Mucosa of rectum (tissue), 2 donors: ENCODE data around the gene SOD2.

ENCODE experiments used
- H3K27ac ChIP-seq, 2 donors: one replicate each; pipeline ENCODE4 v1.7.0; 2013; ENCODE audit warnings: inconsistent platforms in 2 of 2, low read depth in 2 of 2, low read length in 2 of 2
- H3K27me3 ChIP-seq, 2 donors: one replicate each; pipeline ENCODE4 v1.7.0; 2013; ENCODE audit warnings: low read length in 2 of 2; ENCODE audit not compliant: control insufficient read depth in 2 of 2, insufficient read depth in 2 of 2
- H3K36me3 ChIP-seq, 2 donors: one replicate each; pipeline ENCODE4 v1.7.0; 2013; ENCODE audit warnings: low read length in 2 of 2; ENCODE audit not compliant: control insufficient read depth in 2 of 2, insufficient read depth in 2 of 2
- H3K4me1 ChIP-seq, 2 donors: one replicate each; pipeline ENCODE4 v1.7.0; 2013; ENCODE audit warnings: low read length in 2 of 2, mild to moderate bottlenecking in 1 of 2; ENCODE audit not compliant: control insufficient read depth in 2 of 2, insufficient read depth in 2 of 2
- H3K4me3 ChIP-seq, 2 donors: one replicate each; pipeline ENCODE4 v1.7.0; 2013; ENCODE audit warnings: low read length in 2 of 2
- H3K9ac ChIP-seq, 2 donors: one replicate each; pipeline ENCODE4 v1.7.0; 2013; ENCODE audit warnings: low read length in 2 of 2, low read depth in 1 of 2, mild to moderate bottlenecking in 1 of 2
- H3K9me3 ChIP-seq, 2 donors: one replicate each; pipeline ENCODE4 v1.7.0; 2013; ENCODE audit warnings: low read length in 2 of 2; ENCODE audit not compliant: control insufficient read depth in 2 of 2
- donor health status: healthy.
- donor health status: Normal muscosa, but diverticular disease.

Gene SOD2

DNA sequence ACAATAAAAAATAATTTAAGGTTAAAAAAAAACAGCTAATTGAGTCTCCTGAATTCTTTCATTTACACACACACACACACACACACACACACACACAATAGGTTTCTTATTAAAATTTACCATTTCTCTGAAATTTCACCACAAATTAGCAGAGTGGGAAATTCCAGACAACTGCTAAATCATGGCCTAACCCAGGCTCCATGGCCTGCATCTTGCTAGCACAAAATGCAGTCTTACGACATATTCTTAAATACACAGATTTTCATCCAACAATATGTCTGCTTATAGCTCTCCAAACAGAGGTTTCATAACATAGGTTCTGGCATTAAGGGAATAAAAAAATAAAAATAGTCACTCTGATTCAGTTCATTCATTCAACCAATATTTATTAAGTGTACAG lies 46.9 kb downstream of the SOD2 start:
- no peak overlapping the region for H3K4me3 ChIP-seq
- H3K4me1 ChIP-seq, result no peaks in the 10 kb centered on the region
- H3K27me3 ChIP-seq, result no peaks in the 10 kb centered on the region
- no peaks in the 10 kb centered on the region for H3K36me3 ChIP-seq
- no peaks in the 10 kb centered on the region for H3K9me3 ChIP-seq
- no peak overlapping the region for H3K27ac ChIP-seq
- no peak overlapping the region for H3K9ac ChIP-seq

DNA sequence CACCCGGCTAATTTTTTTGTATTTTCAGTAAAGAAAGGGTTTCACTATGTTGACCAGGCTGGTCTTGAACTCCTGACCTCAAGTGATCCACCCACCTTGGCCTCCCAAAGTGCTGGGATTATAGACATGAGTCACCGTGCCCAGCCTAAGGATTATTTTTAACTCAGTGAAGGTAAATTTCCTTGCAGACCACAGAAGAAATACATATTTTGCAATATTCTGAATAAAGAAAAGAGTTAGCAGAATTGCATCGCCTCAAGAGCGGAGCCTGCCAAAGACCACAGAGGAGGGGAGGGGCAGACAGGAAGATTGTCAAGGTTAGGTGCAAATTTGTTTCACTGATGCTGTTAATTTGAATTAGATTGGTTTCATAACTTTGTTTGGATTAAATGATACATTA lies 47.4 kb downstream of the SOD2 start:
- H3K9ac ChIP-seq, result no peak overlapping the region
- no peaks in the 10 kb centered on the region for H3K9me3 ChIP-seq
- no peaks in the 10 kb centered on the region for H3K4me1 ChIP-seq
- H3K27me3 ChIP-seq, result no peaks in the 10 kb centered on the region
- no peak overlapping the region for H3K4me3 ChIP-seq
- H3K27ac ChIP-seq, result no peak overlapping the region
- no peaks in the 10 kb centered on the region for H3K36me3 ChIP-seq
